Measurements from ENCODE around the gene JAK2.

DNA sequence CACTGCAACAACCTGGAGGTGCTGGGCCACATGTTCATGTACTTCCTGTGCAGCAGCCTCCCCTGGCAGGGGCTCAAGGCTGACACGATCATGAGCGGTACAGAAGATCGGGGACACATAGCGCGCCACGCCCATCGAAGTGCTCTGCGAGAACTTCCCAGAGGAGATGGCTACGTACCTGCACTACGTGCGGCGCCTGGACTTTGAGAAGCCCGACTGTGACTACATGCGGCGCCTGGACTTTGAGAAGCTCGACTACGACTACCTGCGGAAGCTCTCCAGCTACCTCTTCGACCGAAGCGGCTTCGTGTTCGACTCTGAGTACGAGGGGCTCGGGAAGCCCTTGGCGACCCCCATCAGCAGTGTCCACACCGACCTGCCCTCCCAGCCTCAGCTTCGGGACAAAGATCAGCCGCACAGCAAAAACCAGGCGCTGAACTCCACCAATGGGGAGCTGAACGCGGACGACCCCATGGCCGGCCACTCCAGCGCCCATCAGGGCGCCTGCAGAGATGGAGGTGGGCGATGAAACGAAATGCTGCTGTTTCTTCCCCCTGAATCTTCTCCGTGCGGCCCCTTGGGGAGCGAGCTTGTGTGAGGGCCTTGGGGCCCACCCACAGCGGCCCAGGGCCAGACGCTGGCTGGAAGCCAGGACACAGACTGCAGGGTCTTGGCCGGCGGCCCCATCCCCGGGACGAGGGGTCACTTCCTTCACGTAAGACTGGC, 56.5 kb downstream of the JAK2 start:
- TF ChIP-seq CTCF (IDR thresholded peaks at IDR 0.05; ENCODE audit: low read length) (no peak), EZH2 (IDR thresholded peaks at IDR 0.05; ENCODE audit: borderline replicate concordance, low read length) (no peak)

All from OCI-LY1 (cell line).